GM19467 (cell line): ENCODE data around the gene CHCHD4.

Source experiments
- ATAC-seq: cut with Tn5 transposase; IDR thresholded peaks from one replicate; pipeline ENCODE4 v1.9.1; 2021; ENCODE audit warnings: mild to moderate bottlenecking, moderate library complexity; ENCODE audit not compliant: unreplicated experiment

The CHCHD4 gene

GRCh38 chr3:14137004-14137403 is 12.3 kb upstream of the CHCHD4 start:
- ATAC-seq, result no peak

GRCh38 chr3:14135581-14135980 is 10.9 kb upstream of the CHCHD4 start:
- no peak for ATAC-seq

GRCh38 chr3:14134291-14134690 is 9.6 kb upstream of the CHCHD4 start:
- no peak for ATAC-seq

GRCh38 chr3:14133876-14134275 is 9.2 kb upstream of the CHCHD4 start:
- ATAC-seq, result no peak

GRCh38 chr3:14133188-14133800 is 8.6 kb upstream of the CHCHD4 start:
- ATAC-seq, result no peak

GRCh38 chr3:14132689-14133088 is 8.0 kb upstream of the CHCHD4 start:
- no peak for ATAC-seq

GRCh38 chr3:14132120-14132519 is 7.5 kb upstream of the CHCHD4 start:
- ATAC-seq, result no peak

- no peak for ATAC-seq
These were observed 6.5 kb upstream of the CHCHD4 start for GRCh38 chr3:14131134-14131533.

GRCh38 chr3:14130707-14131106 is 6.0 kb upstream of the CHCHD4 start:
- ATAC-seq, result no peak

- no peak for ATAC-seq
These were observed 5.6 kb upstream of the CHCHD4 start for GRCh38 chr3:14130230-14130629.

- no peak for ATAC-seq
These were observed 4.6 kb upstream of the CHCHD4 start for GRCh38 chr3:14129296-14129695.

- ATAC-seq, result no peak
These were observed 4.1 kb upstream of the CHCHD4 start for GRCh38 chr3:14128724-14129123.

GRCh38 chr3:14127516-14128161 is 3.0 kb upstream of the CHCHD4 start:
- ATAC-seq, result no peak

- no peak for ATAC-seq
These were observed 2.3 kb upstream of the CHCHD4 start for GRCh38 chr3:14126887-14127505.

GRCh38 chr3:14126017-14126886 is 1.6 kb upstream of the CHCHD4 start:
- no peak for ATAC-seq

GRCh38 chr3:14125193-14126016 is 735 bp upstream of the CHCHD4 start:
- peak; percentile 4 for ATAC-seq

- peak; percentile 35 for ATAC-seq
These were observed 451 bp downstream of the CHCHD4 start for GRCh38 chr3:14124223-14124614.

- no peak for ATAC-seq
These were observed 1.1 kb downstream of the CHCHD4 start for GRCh38 chr3:14123308-14124222.

GRCh38 chr3:14122301-14122700 is 2.4 kb downstream of the CHCHD4 start:
- ATAC-seq, result no peak

- ATAC-seq, result no peak
These were observed 2.8 kb downstream of the CHCHD4 start for GRCh38 chr3:14121859-14122258.
